Caco-2 (cell line): ENCODE measurements around the gene MTM1. TPM values are rescaled to one million over a fixed set of nuclear protein-coding genes. Genes with fewer than 3 reads are reported as not detected.

Experiments used
- BruUV-seq: library from RNA; stranded (reverse); fragments of 400-500 nt; replicated peaks from 2 replicates; lab custom pipeline; 2021; lab: Mats Ljungman, UMichigan
- CTCF ChIA-PET: fragments of 300-600 bp; sonication (Branson Sonifier 250); formaldehyde crosslinking; loops from one replicate; lab custom pipeline; 2022; ENCODE audit warnings: antibody characterized with exemption; lab: Charles Lee
- POLR2A ChIA-PET: fragments of 300-600 bp; sonication (Branson Sonifier 250); formaldehyde crosslinking; loops from one replicate; lab custom pipeline; 2022; ENCODE audit warnings: antibody characterized with exemption; lab: Charles Lee
- DNase-seq, 2 experiments: peaks; one replicate each; pipeline versions ENCODE4 v3.0.0 to v3.0.0-alpha.2; 2020 to 2022
- H3K27me3 ChIP-seq: replicated peaks from 2 replicates; pipeline ENCODE4 v1.6.0; 2011; ENCODE audit warnings: low read length; ENCODE audit not compliant: control insufficient read depth, insufficient read depth
- H3K36me3 ChIP-seq: 2 replicates; pipeline ENCODE4 v1.5.1; 2011; ENCODE audit warnings: low read length; ENCODE audit not compliant: control insufficient read depth, insufficient read depth
- H3K4me1 ChIP-seq: fragments of 250-450 bp; sonication (Bioruptor Pico); 2 replicates; pipeline ENCODE4 v1.5.1; 2020; ENCODE audit warnings: mild to moderate bottlenecking
- H3K4me3 ChIP-seq: 2 replicates; pipeline ENCODE4 v1.5.1; 2011; ENCODE audit warnings: low read depth, mild to moderate bottlenecking, control low read depth, low read length
- H3K9me3 ChIP-seq: fragments of 250-450 bp; sonication (Bioruptor Pico); 2 replicates; pipeline ENCODE4 v1.5.1; 2020; ENCODE audit warnings: mild to moderate bottlenecking, moderate library complexity
- H3K27ac Mint-ChIP-seq: one replicate; pipeline ENCODE4 v1.8.0; 2022; ENCODE audit warnings: mixed read lengths; ENCODE audit not compliant: unreplicated experiment
- H3K27me3 Mint-ChIP-seq: one replicate; pipeline ENCODE4 v1.8.0; 2022; ENCODE audit warnings: mixed read lengths; ENCODE audit not compliant: insufficient read depth, unreplicated experiment
- H3K36me3 Mint-ChIP-seq: one replicate; pipeline ENCODE4 v1.8.0; 2022; ENCODE audit warnings: mild to moderate bottlenecking, mixed read lengths; ENCODE audit not compliant: insufficient read depth, unreplicated experiment
- H3K4me1 Mint-ChIP-seq: one replicate; pipeline ENCODE4 v1.8.0; 2022; ENCODE audit warnings: low read depth, mixed read lengths; ENCODE audit not compliant: unreplicated experiment
- H3K4me3 Mint-ChIP-seq: one replicate; pipeline ENCODE4 v1.8.0; 2022; ENCODE audit warnings: mild to moderate bottlenecking, moderate library complexity, mixed read lengths; ENCODE audit not compliant: unreplicated experiment
- H3K9me3 Mint-ChIP-seq: one replicate; pipeline ENCODE4 v1.8.0; 2022; ENCODE audit warnings: mixed read lengths; ENCODE audit not compliant: unreplicated experiment
- intact Hi-C: fragments of 100-400 bp; cut with micrococcal nuclease; formaldehyde crosslinking; loops from one replicate; pipeline ENCODE4 v1.10.0; 2022; ENCODE audit not compliant: unreplicated experiment
- total RNA-seq: library from RNA; stranded (reverse); gene quantifications from 2 replicates; pipeline ENCODE4 v1.2.3, GENCODE V29; 2022
- TF ChIP-seq, protein P1 (sequence below), 2 experiments: fragments of 200-600 bp in 1 of 2; IDR thresholded peaks; 1 replicate in 1 of 2; 2 replicates in 1 of 2; pipeline versions ENCODE4 v1.5.1 to v1.8.0; 2011 to 2022; ENCODE audit warnings: antibody characterized with exemption in 1 of 2, control low read depth in 1 of 2, inconsistent platforms in 1 of 2, low read depth in 1 of 2, low read length in 1 of 2, mild to moderate bottlenecking in 1 of 2, moderate library complexity in 1 of 2; ENCODE audit not compliant: insufficient read depth in 1 of 2, severe bottlenecking in 1 of 2, unreplicated experiment in 1 of 2

Gene MTM1
- total RNA-seq, 1 experiment from 2014 or later, result 9.7 TPM

DNA sequence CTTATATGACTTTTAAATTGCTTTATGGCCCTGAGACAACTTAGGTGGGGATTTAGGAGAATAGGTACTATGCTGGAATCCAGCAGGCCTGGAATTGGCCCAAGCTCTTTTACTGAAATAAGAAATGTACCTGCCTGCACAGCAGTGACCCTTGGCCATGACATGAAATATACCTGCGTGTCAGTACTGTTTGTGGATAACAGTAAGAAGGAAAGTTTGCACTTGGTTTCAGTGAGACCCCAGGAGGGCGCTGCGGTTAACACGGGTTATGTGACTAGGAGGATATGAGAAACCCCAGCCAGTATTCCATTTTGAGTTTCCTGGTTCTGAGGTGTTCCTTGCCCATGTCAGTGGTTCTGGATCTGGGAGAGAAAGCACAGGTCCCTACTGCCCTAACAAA is 5.3 kb downstream of the MTM1 start:
- Histone ChIP-seq H3K4me1 (peaks cover 20% of the 10 kb centered on the region), H3K36me3 (no peaks in the 10 kb centered on the region), H3K27me3 (no peaks in the 10 kb centered on the region), H3K4me3 (no peak overlapping the region), H3K9me3 (no peaks in the 10 kb centered on the region)
- no peaks in the 10 kb centered on the region for H3K9me3 Mint-ChIP-seq
- no peaks in the 10 kb centered on the region for H3K36me3 Mint-ChIP-seq
- POLR2A ChIA-PET, result no interaction called here
- H3K4me3 Mint-ChIP-seq, result no peak overlapping the region
- H3K27me3 Mint-ChIP-seq, result no peaks in the 10 kb centered on the region
- H3K4me1 Mint-ChIP-seq, result no peaks in the 10 kb centered on the region
- CTCF ChIA-PET, result no interaction called here
- TF ChIP-seq, protein P1, sequence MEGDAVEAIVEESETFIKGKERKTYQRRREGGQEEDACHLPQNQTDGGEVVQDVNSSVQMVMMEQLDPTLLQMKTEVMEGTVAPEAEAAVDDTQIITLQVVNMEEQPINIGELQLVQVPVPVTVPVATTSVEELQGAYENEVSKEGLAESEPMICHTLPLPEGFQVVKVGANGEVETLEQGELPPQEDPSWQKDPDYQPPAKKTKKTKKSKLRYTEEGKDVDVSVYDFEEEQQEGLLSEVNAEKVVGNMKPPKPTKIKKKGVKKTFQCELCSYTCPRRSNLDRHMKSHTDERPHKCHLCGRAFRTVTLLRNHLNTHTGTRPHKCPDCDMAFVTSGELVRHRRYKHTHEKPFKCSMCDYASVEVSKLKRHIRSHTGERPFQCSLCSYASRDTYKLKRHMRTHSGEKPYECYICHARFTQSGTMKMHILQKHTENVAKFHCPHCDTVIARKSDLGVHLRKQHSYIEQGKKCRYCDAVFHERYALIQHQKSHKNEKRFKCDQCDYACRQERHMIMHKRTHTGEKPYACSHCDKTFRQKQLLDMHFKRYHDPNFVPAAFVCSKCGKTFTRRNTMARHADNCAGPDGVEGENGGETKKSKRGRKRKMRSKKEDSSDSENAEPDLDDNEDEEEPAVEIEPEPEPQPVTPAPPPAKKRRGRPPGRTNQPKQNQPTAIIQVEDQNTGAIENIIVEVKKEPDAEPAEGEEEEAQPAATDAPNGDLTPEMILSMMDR (IDR thresholded peaks at IDR 0.05; ENCODE audit: insufficient read depth in 1 of 2, low read depth in 1 of 2, low read length in 1 of 2, severe bottlenecking in 1 of 2, unreplicated experiment in 1 of 2), result no peak
- no TSS peak for BruUV-seq
- H3K27ac Mint-ChIP-seq, result no peak overlapping the region
- no peak for DNase-seq
- intact Hi-C loops, result no loop called here

DNA sequence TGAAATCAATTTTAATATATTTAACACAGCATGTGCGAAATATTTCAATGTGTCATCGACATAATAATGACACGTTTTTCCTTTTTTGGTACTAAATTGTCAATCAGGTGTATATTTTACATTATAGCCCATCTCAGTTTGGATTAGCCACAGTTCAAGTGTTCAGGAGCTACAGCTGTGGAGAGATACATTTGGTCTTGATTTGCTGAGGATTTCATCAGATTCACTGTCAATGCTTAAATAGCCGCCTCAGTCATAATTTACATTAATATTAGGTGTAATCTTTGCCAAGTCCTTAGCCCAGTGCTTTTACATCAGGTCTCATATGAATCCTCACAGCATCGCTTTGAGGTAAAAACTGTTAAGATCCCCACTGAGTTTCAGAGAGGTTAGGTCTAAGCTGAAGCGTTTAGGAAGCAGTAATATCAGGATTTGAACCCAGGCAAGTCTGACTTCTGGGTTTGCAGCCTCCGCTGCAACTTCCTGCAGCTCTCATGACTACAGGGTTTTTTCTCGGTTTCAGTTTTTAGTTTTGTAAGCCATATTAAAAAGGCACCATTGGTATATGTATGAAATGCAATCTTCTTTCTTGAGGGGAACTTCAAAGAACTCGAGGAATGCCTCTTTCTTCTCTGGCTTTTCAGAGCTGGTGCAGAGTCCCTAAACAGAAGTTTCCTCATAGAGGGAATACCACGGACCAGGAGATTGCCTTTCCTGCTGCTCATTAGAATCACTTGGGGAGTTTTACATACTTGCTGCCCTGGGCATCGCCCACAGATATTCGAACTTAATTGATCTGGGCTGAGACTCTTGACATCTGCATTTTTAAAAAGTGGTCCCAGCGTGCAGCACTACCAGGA is 6.4 kb downstream of the MTM1 start:
- Mint-ChIP-seq H3K9me3 (no peaks in the 10 kb centered on the region), H3K4me1 (no peaks in the 10 kb centered on the region), H3K27ac (no peak overlapping the region), H3K27me3 (no peaks in the 10 kb centered on the region), H3K36me3 (no peaks in the 10 kb centered on the region), H3K4me3 (no peak overlapping the region)
- intact Hi-C loops, result no loop called here
- no peaks in the 10 kb centered on the region for H3K27me3 ChIP-seq
- CTCF ChIA-PET, result no interaction called here
- TF ChIP-seq, protein P1 (IDR thresholded peaks at IDR 0.05; ENCODE audit: insufficient read depth in 1 of 2, low read depth in 1 of 2, low read length in 1 of 2, severe bottlenecking in 1 of 2, unreplicated experiment in 1 of 2), result no peak
- H3K4me3 ChIP-seq, result no peak overlapping the region
- peaks cover 20% of the 10 kb centered on the region for H3K4me1 ChIP-seq
- no peak for DNase-seq
- no peaks in the 10 kb centered on the region for H3K36me3 ChIP-seq
- no TSS peak for BruUV-seq
- no peaks in the 10 kb centered on the region for H3K9me3 ChIP-seq
- POLR2A ChIA-PET, result no interaction called here

DNA sequence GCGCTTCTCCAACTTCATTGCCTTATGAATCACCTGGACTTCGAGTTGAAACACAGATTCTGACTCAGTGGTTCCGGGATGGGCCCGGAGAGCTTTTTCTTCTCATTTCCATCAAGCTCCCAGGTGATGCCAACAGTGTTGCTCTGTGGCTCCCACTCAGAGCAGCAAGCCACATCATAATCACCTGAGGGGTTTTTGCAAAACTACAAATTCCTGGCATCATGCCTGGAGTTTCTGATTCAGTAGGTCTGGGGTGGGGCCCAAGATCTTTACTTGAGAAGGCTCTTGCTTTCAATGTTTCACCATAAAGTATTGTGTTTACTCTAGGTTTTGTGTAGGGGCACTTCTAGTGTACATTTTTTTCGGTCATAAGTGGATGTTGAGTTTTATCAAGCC is 7.0 kb downstream of the MTM1 start:
- Mint-ChIP-seq H3K9me3 (no peaks in the 10 kb centered on the region), H3K36me3 (no peaks in the 10 kb centered on the region), H3K4me1 (no peaks in the 10 kb centered on the region), H3K27me3 (no peaks in the 10 kb centered on the region), H3K4me3 (no peak overlapping the region), H3K27ac (no peak overlapping the region)
- ChIA-PET POLR2A (no interaction called here), CTCF (no interaction called here)
- BruUV-seq, result no TSS peak
- TF ChIP-seq, protein P1 (IDR thresholded peaks at IDR 0.05; ENCODE audit: insufficient read depth in 1 of 2, low read depth in 1 of 2, low read length in 1 of 2, severe bottlenecking in 1 of 2, unreplicated experiment in 1 of 2), result no peak
- Histone ChIP-seq H3K27me3 (no peaks in the 10 kb centered on the region), H3K36me3 (no peaks in the 10 kb centered on the region), H3K4me1 (peaks cover 15% of the 10 kb centered on the region), H3K4me3 (no peak overlapping the region), H3K9me3 (no peaks in the 10 kb centered on the region)
- intact Hi-C loops, result no loop called here
- no peak for DNase-seq
